IMR-90 (cell line): Measurements from ENCODE around the gene NAB2. TPM values are rescaled to one million over a fixed set of nuclear protein-coding genes. Genes with fewer than 3 reads are reported as not detected.

Source experiments
- ATAC-seq: fragments of 200-7000 bp; cut with Tn5 transposase; 2 replicates; pipeline ENCODE4 v1.9.1; 2020; ENCODE audit warnings: low read depth, mild to moderate bottlenecking, moderate library complexity
- BruUV-seq: library from RNA; stranded (reverse); fragments of 400-500 nt; replicated peaks from 2 replicates; lab custom pipeline; 2021; lab: Mats Ljungman, UMichigan
- CTCF ChIA-PET: fragments of 300-600 bp; formaldehyde crosslinking; extraction: SDS; loops from one replicate; lab custom pipeline; 2021; ENCODE audit warnings: antibody characterized with exemption; lab: Yijun Ruan, JAX
- POLR2A ChIA-PET: fragments of 300-600 bp; sonication (Branson Sonifier 250); formaldehyde crosslinking; loops from one replicate; lab custom pipeline; 2022; ENCODE audit warnings: antibody characterized with exemption; ENCODE audit not compliant: unreplicated experiment; lab: Charles Lee
- DNase-seq: peaks from one replicate; pipeline ENCODE4 v3.0.0; 2013
- H2AFZ ChIP-seq: replicated peaks from 2 replicates; pipeline ENCODE3; 2013; ENCODE audit warnings: low read length, mild to moderate bottlenecking; ENCODE audit not compliant: poor library complexity
- H2AK5ac ChIP-seq: 2 replicates; pipeline ENCODE4 v1.6.1; 2013; ENCODE audit warnings: low read depth, low read length, inconsistent platforms
- H2AK9ac ChIP-seq: replicated peaks from 2 replicates; pipeline ENCODE3; 2013; ENCODE audit warnings: mild to moderate bottlenecking, low read depth, low read length, moderate library complexity; ENCODE audit not compliant: poor library complexity
- H2BK120ac ChIP-seq: 2 replicates; pipeline ENCODE4 v1.6.1; 2013; ENCODE audit warnings: low read depth, low read length, inconsistent platforms
- H2BK15ac ChIP-seq: 3 replicates; pipeline ENCODE4 v1.6.1; 2013; ENCODE audit warnings: low read depth, low read length, inconsistent platforms
- H2BK20ac ChIP-seq: 2 replicates; pipeline ENCODE4 v1.6.1; 2013; ENCODE audit warnings: low read depth, mild to moderate bottlenecking, inconsistent platforms, low read length, moderate library complexity
- H2BK5ac ChIP-seq: 2 replicates; pipeline ENCODE4 v1.6.1; 2013; ENCODE audit warnings: mild to moderate bottlenecking, low read depth, low read length, inconsistent platforms; ENCODE audit not compliant: poor library complexity, severe bottlenecking
- H3K14ac ChIP-seq: replicated peaks from 2 replicates; pipeline ENCODE4 v1.6.1; 2013; ENCODE audit warnings: low read depth, low read length, inconsistent platforms
- H3K18ac ChIP-seq: 2 replicates; pipeline ENCODE4 v1.6.1; 2013; ENCODE audit warnings: low read depth, low read length, control low read depth
- H3K23ac ChIP-seq: 2 replicates; pipeline ENCODE4 v1.6.1; 2013; ENCODE audit warnings: low read depth, low read length, inconsistent platforms
- H3K27ac ChIP-seq: 2 replicates; pipeline ENCODE4 v1.5.1; 2013; ENCODE audit warnings: mild to moderate bottlenecking, control low read depth, low read length; ENCODE audit not compliant: insufficient read depth
- H3K27me3 ChIP-seq: 2 replicates; pipeline ENCODE4 v1.6.1; 2013; ENCODE audit warnings: low read length; ENCODE audit not compliant: control insufficient read depth, insufficient read depth
- H3K36me3 ChIP-seq: 2 replicates; pipeline ENCODE4 v1.6.1; 2013; ENCODE audit warnings: low read length, mixed read lengths; ENCODE audit not compliant: control insufficient read depth, insufficient read depth
- H3K4ac ChIP-seq: 2 replicates; pipeline ENCODE4 v1.6.1; 2013; ENCODE audit warnings: low read depth, low read length, inconsistent platforms
- H3K4me1 ChIP-seq: 2 replicates; pipeline ENCODE4 v1.6.1; 2013; ENCODE audit warnings: low read length, mixed read lengths; ENCODE audit not compliant: control insufficient read depth, insufficient read depth
- H3K4me2 ChIP-seq: 2 replicates; pipeline ENCODE4 v1.6.1; 2013; ENCODE audit warnings: low read depth, mild to moderate bottlenecking, control low read depth, low read length, moderate library complexity
- H3K4me3 ChIP-seq: 2 replicates; pipeline ENCODE4 v1.5.1; 2013; ENCODE audit warnings: low read depth, mild to moderate bottlenecking, control low read depth, low read length, moderate library complexity; ENCODE audit not compliant: insufficient read depth
- H3K56ac ChIP-seq: 2 replicates; pipeline ENCODE4 v1.6.1; 2013; ENCODE audit warnings: low read length, inconsistent platforms; ENCODE audit not compliant: insufficient read depth; ENCODE audit errors: extremely low read depth
- H3K79me1 ChIP-seq, 2 experiments: 2 replicates each; pipeline ENCODE4 v1.6.1; 2013; ENCODE audit warnings: low read length in 2 of 2, inconsistent platforms in 1 of 2, low read depth in 1 of 2
- H3K9ac ChIP-seq: 2 replicates; pipeline ENCODE4 v1.6.1; 2013; ENCODE audit warnings: low read depth, low read length, control low read depth
- H3K9me1 ChIP-seq: 2 replicates; pipeline ENCODE4 v1.6.1; 2013; ENCODE audit warnings: low read length, inconsistent platforms; ENCODE audit not compliant: insufficient read depth
- H3K9me3 ChIP-seq: 2 replicates; pipeline ENCODE4 v1.6.1; 2013; ENCODE audit warnings: low read length; ENCODE audit not compliant: control insufficient read depth, insufficient read depth
- H4K20me1 ChIP-seq: 2 replicates; pipeline ENCODE4 v1.6.1; 2013; ENCODE audit warnings: low read length, inconsistent platforms; ENCODE audit not compliant: insufficient read depth
- H4K5ac ChIP-seq: 2 replicates; pipeline ENCODE4 v1.6.1; 2013; ENCODE audit warnings: mild to moderate bottlenecking, low read depth, low read length, control low read depth
- H4K8ac ChIP-seq, 2 experiments: 2 replicates each; pipeline ENCODE4 v1.6.1; 2013; ENCODE audit warnings: low read depth in 2 of 2, low read length in 2 of 2, control low read depth in 1 of 2, inconsistent platforms in 1 of 2
- H4K91ac ChIP-seq: 2 replicates; pipeline ENCODE4 v1.6.1; 2013; ENCODE audit warnings: low read depth, low read length, inconsistent platforms; ENCODE audit not compliant: insufficient read depth
- MAFK ChIP-seq: IDR thresholded peaks from 2 replicates; pipeline ENCODE4 v1.6.1; 2012; ENCODE audit warnings: low read depth, low read length, improper control_type of control experiment
- MAZ ChIP-seq: IDR thresholded peaks from 2 replicates; pipeline ENCODE4 v1.6.1; 2012; ENCODE audit warnings: low read depth, mild to moderate bottlenecking, low read length, improper control_type of control experiment, moderate library complexity, borderline replicate concordance
- SMC3 ChIP-seq: fragments of 150-350 bp; IDR thresholded peaks from 2 replicates; pipeline ENCODE4 v1.6.1; 2016; ENCODE audit warnings: low read depth, mild to moderate bottlenecking, antibody characterized with exemption, low read length, moderate library complexity
- WGBS, 2 experiments: methylation state at CpG; one replicate each; pipeline versions ENCODE4 v1.1.5 to v1.1.7; 2013; ENCODE audit warnings: missing lambda C conversion rate in 2 of 2; ENCODE audit not compliant: insufficient read length in 1 of 2; ENCODE audit errors: extremely low coverage in 2 of 2; 5-methylcytosine and 5-hydroxymethylcytosine counted together
- dilution Hi-C: fragments of 300-500 bp; cut with HindIII; formaldehyde crosslinking; loops from one replicate; pipeline ENCODE4 v1.14.3; 2018; ENCODE audit warnings: low sequenced_read_pairs; ENCODE audit not compliant: unreplicated experiment
- in situ Hi-C: fragments of 300-500 bp; cut with MboI; formaldehyde crosslinking; loops from 3 replicates; pipeline ENCODE4 v1.14.3; 2019; ENCODE audit warnings: low sequenced_read_pairs, inconsistent platforms, mixed read lengths
- intact Hi-C: fragments of 100-400 bp; cut with micrococcal nuclease; formaldehyde crosslinking; loops from 2 replicates; pipeline ENCODE4 v1.10.0; 2022
- polyA plus RNA-seq, 3 experiments: library from polyadenylated mRNA; depleted of rRNA; stranded (reverse); fragments of >200 nt; gene quantifications; 2 replicates each; pipeline ENCODE4 v1.2.3, GENCODE V29; 2012; ENCODE audit warnings: low replicate concordance in 1 of 3
- total RNA-seq: library from RNA; depleted of rRNA; stranded (reverse); fragments of >200 nt; gene quantifications from 2 replicates; pipeline ENCODE4 v1.2.3, GENCODE V29; 2012
- TF ChIP-seq, protein P1 (sequence below): conservative IDR thresholded peaks from 2 replicates; pipeline ENCODE4 v1.5.1; 2012; ENCODE audit warnings: mild to moderate bottlenecking, low read depth, low read length, improper control_type of control experiment

The NAB2 gene
- total and polyA plus RNA-seq, 2 of the 4 experiments (the other 2 are of a cell fraction), result 65.1 to 68.8 TPM

- peak overlapping the region; percentile 50 for H2AFZ ChIP-seq
- no peak overlapping the region for H2BK15ac ChIP-seq
- no peak overlapping the region for H3K4me3 ChIP-seq
- H2BK20ac ChIP-seq, result 0 out of 2 replicates have a peak overlapping the region, but pooled peaks have one; percentile 5
- POLR2A ChIA-PET, result interaction anchor here (0.6 kb wide), 1 partner anchor 40 kb away, joined by 3 read pairs; no protein-coding TSS in a partner anchor
- no peaks in the 10 kb centered on the region for H3K36me3 ChIP-seq
- H3K18ac ChIP-seq, result no peak overlapping the region
- H4K91ac ChIP-seq, result no peak overlapping the region
- no peak for DNase-seq
- no peak overlapping the region for H2BK120ac ChIP-seq
- H2BK5ac ChIP-seq, result no peak overlapping the region
- H3K4ac ChIP-seq, result no peak overlapping the region
- no peak overlapping the region for H3K23ac ChIP-seq
- no peaks in the 10 kb centered on the region; the same call in 1 of the 2 replicates for H3K9me1 ChIP-seq
- H3K4me2 ChIP-seq, result no peak overlapping the region
- H3K56ac ChIP-seq, result no peak overlapping the region
- dilution Hi-C loops, result no loop called here
- peaks cover 3% of the 10 kb centered on the region; the same call in 1 of the 2 replicates for H3K4me1 ChIP-seq
- no peak overlapping the region for H4K5ac ChIP-seq
- CTCF ChIA-PET, result no interaction called here
- no peak overlapping the region for H4K8ac ChIP-seq
- intact Hi-C loops, result no loop called here
- no peak overlapping the region for H3K27ac ChIP-seq
- TF ChIP-seq MAZ, result no peak
- TF ChIP-seq SMC3, result no peak
- TF ChIP-seq, protein P1, sequence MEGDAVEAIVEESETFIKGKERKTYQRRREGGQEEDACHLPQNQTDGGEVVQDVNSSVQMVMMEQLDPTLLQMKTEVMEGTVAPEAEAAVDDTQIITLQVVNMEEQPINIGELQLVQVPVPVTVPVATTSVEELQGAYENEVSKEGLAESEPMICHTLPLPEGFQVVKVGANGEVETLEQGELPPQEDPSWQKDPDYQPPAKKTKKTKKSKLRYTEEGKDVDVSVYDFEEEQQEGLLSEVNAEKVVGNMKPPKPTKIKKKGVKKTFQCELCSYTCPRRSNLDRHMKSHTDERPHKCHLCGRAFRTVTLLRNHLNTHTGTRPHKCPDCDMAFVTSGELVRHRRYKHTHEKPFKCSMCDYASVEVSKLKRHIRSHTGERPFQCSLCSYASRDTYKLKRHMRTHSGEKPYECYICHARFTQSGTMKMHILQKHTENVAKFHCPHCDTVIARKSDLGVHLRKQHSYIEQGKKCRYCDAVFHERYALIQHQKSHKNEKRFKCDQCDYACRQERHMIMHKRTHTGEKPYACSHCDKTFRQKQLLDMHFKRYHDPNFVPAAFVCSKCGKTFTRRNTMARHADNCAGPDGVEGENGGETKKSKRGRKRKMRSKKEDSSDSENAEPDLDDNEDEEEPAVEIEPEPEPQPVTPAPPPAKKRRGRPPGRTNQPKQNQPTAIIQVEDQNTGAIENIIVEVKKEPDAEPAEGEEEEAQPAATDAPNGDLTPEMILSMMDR, result no peak
- TF ChIP-seq MAFK, result no peak
- no peak for ATAC-seq
- peaks cover 20% of the 10 kb centered on the region for H3K27me3 ChIP-seq
- H2AK5ac ChIP-seq, result no peak overlapping the region
- BruUV-seq, result no TSS peak
- in situ Hi-C loops, result no loop called here
- H3K14ac ChIP-seq, result no peak overlapping the region
- H3K79me1 ChIP-seq, result no peaks in the 10 kb centered on the region
- no CpG with 5 or more reads among the region's 1 CpG for WGBS, 2 experiments
- peaks cover 10% of the 10 kb centered on the region; the same call in 1 of the 2 replicates for H4K20me1 ChIP-seq
- H3K9me3 ChIP-seq, result no peaks in the 10 kb centered on the region
- peak overlapping the region; percentile 63 for H2AK9ac ChIP-seq
- no peak overlapping the region for H3K9ac ChIP-seq
Observed at GRCh38 chr12:57048423-57049118, 40.3 kb upstream of the NAB2 start.
